ENCODE data around the gene CHPF.

CHPF gene

GRCh38 chr2:219502618-219503017 is 41.0 kb downstream of the CHPF start:
- no peak for TF ChIP-seq FOXP2 (optimal IDR thresholded peaks at IDR 0.05; ENCODE audit: borderline replicate concordance, extremely low read depth, extremely low read length, insufficient read depth)
- TF ChIP-seq SIN3A (IDR thresholded peaks at IDR 0.05; ENCODE audit: borderline replicate concordance, insufficient read depth, low read length), result no peak

- no peak for TF ChIP-seq FOXP2 (optimal IDR thresholded peaks at IDR 0.05; ENCODE audit: borderline replicate concordance, extremely low read depth, extremely low read length, insufficient read depth)
- TF ChIP-seq TAF1 (IDR thresholded peaks at IDR 0.05; ENCODE audit: borderline replicate concordance, insufficient read depth, low read length), result no peak
- TF ChIP-seq POLR2AphosphoS5 (IDR thresholded peaks at IDR 0.05; ENCODE audit: low read depth, low read length), result no peak
- no peak for TF ChIP-seq SIN3A (IDR thresholded peaks at IDR 0.05; ENCODE audit: borderline replicate concordance, insufficient read depth, low read length)
Observed at GRCh38 chr2:219501849-219502248, 41.8 kb downstream of the CHPF start.

GRCh38 chr2:219500135-219500534 is 43.5 kb downstream of the CHPF start:
- TF ChIP-seq POLR2AphosphoS5 (IDR thresholded peaks at IDR 0.05; ENCODE audit: low read depth, low read length) (no peak), REST (IDR thresholded peaks at IDR 0.05; ENCODE audit: insufficient read depth in 1 of 2, low read depth in 2 of 2, low read length in 2 of 2) (no peak), FOXP2 (optimal IDR thresholded peaks at IDR 0.05; ENCODE audit: borderline replicate concordance, extremely low read depth, extremely low read length, insufficient read depth) (no peak), SIN3A (IDR thresholded peaks at IDR 0.05; ENCODE audit: borderline replicate concordance, insufficient read depth, low read length) (no peak), TAF1 (IDR thresholded peaks at IDR 0.05; ENCODE audit: borderline replicate concordance, insufficient read depth, low read length) (no peak)

GRCh38 chr2:219499555-219499954 is 44.1 kb downstream of the CHPF start:
- TF ChIP-seq FOXP2 (optimal IDR thresholded peaks at IDR 0.05; ENCODE audit: borderline replicate concordance, extremely low read depth, extremely low read length, insufficient read depth) (no peak), REST (IDR thresholded peaks at IDR 0.05; ENCODE audit: insufficient read depth in 1 of 2, low read depth in 2 of 2, low read length in 2 of 2) (no peak), SIN3A (IDR thresholded peaks at IDR 0.05; ENCODE audit: borderline replicate concordance, insufficient read depth, low read length) (no peak), TAF1 (IDR thresholded peaks at IDR 0.05; ENCODE audit: borderline replicate concordance, insufficient read depth, low read length) (no peak), POLR2AphosphoS5 (IDR thresholded peaks at IDR 0.05; ENCODE audit: low read depth, low read length) (no peak)

GRCh38 chr2:219499058-219499307 is 44.6 kb downstream of the CHPF start:
- TF ChIP-seq POLR2AphosphoS5 (IDR thresholded peaks at IDR 0.05; ENCODE audit: low read depth, low read length) (no peak), FOXP2 (optimal IDR thresholded peaks at IDR 0.05; ENCODE audit: borderline replicate concordance, extremely low read depth, extremely low read length, insufficient read depth) (no peak), SIN3A (IDR thresholded peaks at IDR 0.05; ENCODE audit: borderline replicate concordance, insufficient read depth, low read length) (no peak)

GRCh38 chr2:219498280-219499057 is 45.1 kb downstream of the CHPF start, which contains the start of gene GMPPA:
TSS of gene GMPPA (plus strand) at chr2:219498891. CDS start at chr2:219499976, 1,085 bp downstream.
- TF ChIP-seq FOXP2 (optimal IDR thresholded peaks at IDR 0.05; ENCODE audit: borderline replicate concordance, extremely low read depth, extremely low read length, insufficient read depth) (peak; percentile 22), TAF1 (IDR thresholded peaks at IDR 0.05; ENCODE audit: borderline replicate concordance, insufficient read depth, low read length) (peak; percentile 85; the same call in 1 of the 2 replicates), REST (IDR thresholded peaks at IDR 0.05; ENCODE audit: insufficient read depth in 1 of 2, low read depth in 2 of 2, low read length in 2 of 2) (peak in 1 of 2 experiments; percentile 61; a peak in 1 of 4 replicates), SIN3A (IDR thresholded peaks at IDR 0.05; ENCODE audit: borderline replicate concordance, insufficient read depth, low read length) (peak; percentile 81; the same call in 1 of the 2 replicates), POLR2AphosphoS5 (IDR thresholded peaks at IDR 0.05; ENCODE audit: low read depth, low read length) (peak; percentile 87; the same call in 1 of the 2 replicates)

Data from PFSK-1 (cell line).